Loucy (cell line): ENCODE data around the gene MITD1.

ENCODE experiments used
- H2AFZ ChIP-seq: fragments of 200-600 bp; sonication (generic); 2 replicates; pipeline ENCODE4 v1.6.0; 2016; ENCODE audit warnings: antibody characterized with exemption, mild to moderate bottlenecking, low read length, moderate library complexity
- H3F3A ChIP-seq: fragments of 200-600 bp; 2 replicates; pipeline ENCODE4 v1.6.0; 2016; ENCODE audit warnings: antibody characterized with exemption, low read depth, mild to moderate bottlenecking
- H3K27me3 ChIP-seq: fragments of 200-600 bp; sonication (generic); 2 replicates; pipeline ENCODE4 v1.6.1; 2014; ENCODE audit warnings: low read length, mild to moderate bottlenecking; ENCODE audit not compliant: insufficient read depth, poor library complexity, severe bottlenecking
- H3K36me3 ChIP-seq: fragments of 200-600 bp; sonication (generic); 2 replicates; pipeline ENCODE4 v1.6.1; 2016; ENCODE audit warnings: low read length; ENCODE audit not compliant: insufficient read depth
- H3K4me1 ChIP-seq: fragments of 200-600 bp; sonication (generic); 2 replicates; pipeline ENCODE4 v1.5.1; 2014; ENCODE audit warnings: low read length, mild to moderate bottlenecking; ENCODE audit not compliant: insufficient read depth, poor library complexity, severe bottlenecking
- H3K4me2 ChIP-seq: fragments of 200-600 bp; sonication (generic); 2 replicates; pipeline ENCODE4 v1.6.0; 2014; ENCODE audit warnings: antibody characterized with exemption, low read length, low read depth, mild to moderate bottlenecking; ENCODE audit not compliant: poor library complexity, severe bottlenecking
- H3K4me3 ChIP-seq: fragments of 200-600 bp; sonication (generic); 2 replicates; pipeline ENCODE4 v1.5.1; 2014; ENCODE audit warnings: low read length, mild to moderate bottlenecking, mixed read lengths; ENCODE audit not compliant: poor library complexity, severe bottlenecking
- H3K79me2 ChIP-seq: fragments of 200-600 bp; sonication (generic); 2 replicates; pipeline ENCODE4 v1.6.1; 2014; ENCODE audit warnings: low read length; ENCODE audit not compliant: insufficient read depth
- H3K9ac ChIP-seq: fragments of 200-600 bp; sonication (generic); 2 replicates; pipeline ENCODE4 v1.6.0; 2014; ENCODE audit warnings: mild to moderate bottlenecking, low read depth, low read length, moderate library complexity; ENCODE audit not compliant: poor library complexity, severe bottlenecking
- H3K9me2 ChIP-seq: fragments of 200-600 bp; sonication (generic); replicated peaks from 2 replicates; pipeline ENCODE4 v1.6.1; 2016; ENCODE audit warnings: low read depth, low read length, mixed read lengths
- H3K9me3 ChIP-seq: fragments of 200-600 bp; sonication (generic); 2 replicates; pipeline ENCODE4 v1.6.1; 2014; ENCODE audit warnings: mild to moderate bottlenecking, antibody characterized with exemption, low read length, low read depth; ENCODE audit not compliant: insufficient read depth
- H4K20me1 ChIP-seq: fragments of 200-600 bp; sonication (generic); 2 replicates; pipeline ENCODE4 v1.6.0; 2014; ENCODE audit warnings: antibody characterized with exemption, low read length, mild to moderate bottlenecking; ENCODE audit not compliant: insufficient read depth, poor library complexity, severe bottlenecking
- CTCF ChIP-seq: fragments of 200-600 bp; sonication (generic); conservative IDR thresholded peaks from 2 replicates; pipeline ENCODE4 v1.5.1; 2014; ENCODE audit warnings: mild to moderate bottlenecking, antibody characterized with exemption, low read length
- EZH2phosphoT487 ChIP-seq: fragments of 200-600 bp; IDR thresholded peaks from 2 replicates; pipeline ENCODE4 v1.6.1; 2018; ENCODE audit warnings: antibody characterized with exemption, mild to moderate bottlenecking, moderate library complexity, borderline replicate concordance

The MITD1 gene

DNA sequence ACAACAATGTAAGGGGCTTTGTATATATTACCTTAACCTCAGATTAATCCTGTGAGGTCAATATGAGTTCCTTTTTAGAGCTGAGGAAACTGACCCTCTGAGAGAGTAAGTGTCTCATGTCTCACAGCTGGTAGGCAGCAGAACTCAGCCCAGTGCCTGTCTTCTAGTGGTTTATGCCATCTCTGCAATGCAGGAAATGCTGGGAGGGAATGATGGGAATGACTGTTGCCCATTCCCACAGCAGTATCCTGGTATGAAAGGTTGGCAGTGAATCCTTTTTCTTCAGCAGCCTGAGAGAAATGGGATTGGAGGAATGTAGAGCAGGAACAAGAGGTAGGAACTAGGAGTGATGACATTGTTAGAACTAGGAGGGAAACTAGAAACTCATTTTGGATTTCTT lies 6.2 kb upstream of the MITD1 start:
- Histone ChIP-seq H3K4me3 (no peak overlapping the region), H3F3A (no peaks in the 10 kb centered on the region), H3K9me3 (no peaks in the 10 kb centered on the region), H3K4me2 (no peak overlapping the region), H3K79me2 (peaks cover 35% of the 10 kb centered on the region), H3K4me1 (peaks cover 16% of the 10 kb centered on the region), H3K9ac (no peak overlapping the region), H2AFZ (no peak overlapping the region), H4K20me1 (no peaks in the 10 kb centered on the region), H3K27me3 (no peaks in the 10 kb centered on the region), H3K36me3 (peaks cover 10% of the 10 kb centered on the region; the same call in 1 of the 2 replicates), H3K9me2 (no peaks in the 10 kb centered on the region)
- no peak for TF ChIP-seq CTCF
- TF ChIP-seq EZH2phosphoT487, result no peak

DNA sequence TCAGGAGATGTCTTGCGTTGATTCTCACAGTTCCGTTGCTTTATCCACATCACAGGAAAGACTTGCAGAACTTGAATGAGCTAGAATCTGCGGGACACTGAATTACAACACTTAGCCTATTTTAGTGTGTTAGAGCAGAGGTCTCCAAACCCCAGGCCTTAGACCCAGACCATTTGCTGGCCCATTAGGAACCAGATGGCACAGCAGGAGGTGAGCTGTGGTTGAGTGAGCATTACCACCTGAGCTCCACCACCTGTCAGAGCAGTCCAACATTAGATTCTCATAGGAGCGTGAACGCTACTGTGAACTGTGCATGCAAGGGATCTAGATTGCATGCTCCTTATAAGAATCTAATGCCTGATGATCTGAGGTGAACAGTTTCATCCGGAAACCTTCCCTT lies 4.0 kb upstream of the MITD1 start:
- Histone ChIP-seq H3K4me3 (no peak overlapping the region), H2AFZ (no peak overlapping the region), H3K36me3 (peaks cover 7% of the 10 kb centered on the region; the same call in 1 of the 2 replicates), H3K4me1 (peaks cover 27% of the 10 kb centered on the region), H3K9ac (no peak overlapping the region), H3K9me2 (no peaks in the 10 kb centered on the region), H4K20me1 (peaks cover 7% of the 10 kb centered on the region), H3K27me3 (no peaks in the 10 kb centered on the region), H3K79me2 (peaks cover 55% of the 10 kb centered on the region), H3K9me3 (no peaks in the 10 kb centered on the region), H3K4me2 (no peak overlapping the region), H3F3A (no peaks in the 10 kb centered on the region)
- TF ChIP-seq EZH2phosphoT487 (no peak), CTCF (no peak)

GRCh38 chr2:99183025-99183424 lies 2.2 kb upstream of the MITD1 start:
- Histone ChIP-seq H4K20me1 (peaks cover 14% of the 10 kb centered on the region), H3K9me3 (no peaks in the 10 kb centered on the region), H3K4me1 (peaks cover 39% of the 10 kb centered on the region), H3K79me2 (peaks cover 71% of the 10 kb centered on the region), H3K4me2 (peak overlapping the region; percentile 53), H3K36me3 (no peaks in the 10 kb centered on the region; the same call in 1 of the 2 replicates), H3K9ac (no peak overlapping the region), H3K27me3 (no peaks in the 10 kb centered on the region), H3F3A (no peaks in the 10 kb centered on the region), H3K9me2 (no peaks in the 10 kb centered on the region), H3K4me3 (peak overlapping the region; percentile 94), H2AFZ (no peak overlapping the region)
- TF ChIP-seq CTCF (no peak), EZH2phosphoT487 (no peak)
